Measurements from ENCODE around the gene PCDHGA10.

DNA sequence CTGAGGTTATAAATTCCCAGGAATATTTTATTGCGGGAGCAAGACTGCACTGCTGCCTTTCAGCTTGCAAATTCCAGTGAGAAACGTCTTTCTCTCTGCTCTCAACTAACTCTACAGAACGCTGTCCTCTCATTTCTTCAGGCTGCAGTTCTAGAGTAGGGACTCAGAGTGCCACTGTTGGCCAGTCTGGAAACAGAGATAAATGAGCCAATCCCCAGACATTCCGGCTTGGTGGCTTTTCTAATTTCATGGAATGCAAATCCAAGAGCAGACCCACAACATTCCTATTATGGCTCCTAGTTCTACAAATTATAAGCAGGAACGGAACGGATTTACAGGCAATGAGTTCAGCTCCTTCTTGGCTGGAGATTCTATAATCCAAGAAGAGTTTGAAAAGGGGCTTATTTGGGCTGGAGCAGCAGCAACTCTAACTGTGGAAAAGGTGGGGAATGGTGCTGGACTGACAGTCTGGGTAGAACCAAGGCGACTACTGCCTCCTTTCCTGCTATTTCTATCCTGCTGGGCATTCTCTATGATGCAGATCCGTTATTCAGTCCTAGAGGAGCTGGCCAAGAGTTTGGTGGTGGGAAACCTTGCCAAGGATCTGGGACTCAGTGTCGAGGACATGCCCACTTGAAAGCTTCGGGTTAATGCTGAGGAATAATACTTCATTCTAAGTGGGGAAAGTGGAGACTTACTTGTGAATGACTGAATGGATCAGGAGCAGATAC, 26.8 kb downstream of the PCDHGA10 start:
- no peak for TF ChIP-seq TAF1 (IDR thresholded peaks at IDR 0.05; ENCODE audit: low read depth, low read length)
- TF ChIP-seq POLR2A (IDR thresholded peaks at IDR 0.05; ENCODE audit: low read depth, low read length), result no peak
- no peak for TF ChIP-seq POLR2AphosphoS5 (IDR thresholded peaks at IDR 0.05; ENCODE audit: low read depth, low read length)
- no peak for TF ChIP-seq POU2F2 (IDR thresholded peaks at IDR 0.05; ENCODE audit: low read depth, low read length)
- TF ChIP-seq PAX5 (IDR thresholded peaks at IDR 0.05; ENCODE audit: insufficient read depth, low read length, severe bottlenecking), result no peak
